Sciatic nerve (tissue), 2 donors: ENCODE data around the gene CNGB1. TPM values are rescaled to one million over a fixed set of nuclear protein-coding genes. Genes with fewer than 3 reads are reported as not detected.
"Not testable (repeated sequence)": the region's sequence is repeated elsewhere in the genome, so short reads cannot be mapped to it uniquely, and the experiment has no call there.

Source experiments
- ATAC-seq: fragments of 200-7000 bp; cut with Tn5 transposase; one replicate; pipeline ENCODE4 v1.9.1; 2020; ENCODE audit warnings: mild to moderate bottlenecking, moderate library complexity
- DNase-seq: peaks from one replicate; pipeline ENCODE4 v3.0.0-alpha.2; 2020; ENCODE audit warnings: low spot score
- intact Hi-C: fragments of 100-400 bp; cut with DNase I; formaldehyde crosslinking; loops from one replicate; pipeline ENCODE4 v1.14.2; 2022
- total RNA-seq: library from RNA; stranded (reverse); fragmentation: NEBNext Ultra II Directional; extraction: Animal tissue kit (Norgen Biotek cat#: 25700); gene quantifications from one replicate; pipeline ENCODE4 v1.2.1, GENCODE V29; 2021
- donor health status: DM: no; HTN: no; CAD: no.
- donor health status: DM: no; HTN: no; CAD: no.

The CNGB1 gene
- total RNA-seq, 1 donor from 2014 or later: not detected

GRCh38 chr16:57918994-57919393 lies 51.9 kb downstream of the CNGB1 start:
- DNase-seq (no peak), ATAC-seq (no peak)
- intact Hi-C loops: no loop called here

- intact Hi-C loops: no loop called here
- DNase-seq (no peak), ATAC-seq (no peak)
These were observed 52.5 kb downstream of the CNGB1 start for GRCh38 chr16:57918444-57918843.

DNA sequence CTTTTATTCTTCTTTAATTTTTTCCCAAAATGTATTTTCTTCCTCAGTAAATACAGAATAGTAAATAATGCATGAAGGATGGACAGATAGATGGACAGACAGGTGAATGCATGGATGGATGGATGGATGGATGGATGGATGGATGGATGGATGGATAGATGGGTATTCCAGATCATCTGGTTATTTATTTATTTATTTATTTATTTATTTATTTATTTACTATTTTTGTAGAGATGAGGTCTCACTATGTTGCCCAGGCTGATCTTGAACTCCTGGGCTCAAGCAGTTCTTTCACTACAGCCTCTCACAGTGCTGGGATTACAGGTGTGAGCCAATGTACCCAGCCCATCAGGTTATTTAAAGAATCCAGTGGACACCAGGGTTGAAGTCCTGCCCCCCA lies 53.0 kb downstream of the CNGB1 start:
- DNase-seq, intact Hi-C loops, ATAC-seq: not testable (repeated sequence)

DNA sequence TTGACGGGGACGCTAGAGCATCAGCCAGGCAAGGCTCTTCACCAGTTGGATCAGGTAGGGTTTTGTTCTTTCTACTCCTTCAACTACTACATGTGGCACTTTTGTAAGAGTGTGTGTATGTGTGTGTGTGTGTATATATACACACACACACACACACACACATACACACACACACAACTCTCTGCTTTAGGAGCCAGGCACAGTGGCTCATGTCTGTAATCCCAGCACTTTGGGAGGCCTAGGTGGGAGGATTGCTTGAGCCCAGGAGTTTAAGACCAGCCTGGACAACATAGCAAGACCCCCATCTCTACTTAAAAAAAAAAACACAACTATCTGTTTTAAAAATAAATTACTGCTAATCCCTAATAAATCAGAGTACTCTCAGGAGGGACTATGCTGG lies 53.4 kb downstream of the CNGB1 start:
- ATAC-seq, intact Hi-C loops, DNase-seq: not testable (repeated sequence)

- ATAC-seq: no peak
- DNase-seq: no peak
- intact Hi-C loops: no loop called here
These were observed 54.0 kb downstream of the CNGB1 start for GRCh38 chr16:57916735-57917438.

- ATAC-seq: no peak
- intact Hi-C loops: no loop called here
- no peak for DNase-seq
These were observed 55.0 kb downstream of the CNGB1 start for GRCh38 chr16:57915811-57916488.

GRCh38 chr16:57915267-57915666 lies 55.7 kb downstream of the CNGB1 start:
- intact Hi-C loops: no loop called here
- no peak for ATAC-seq
- DNase-seq: no peak

GRCh38 chr16:57914244-57915173 lies 56.4 kb downstream of the CNGB1 start:
- ATAC-seq (no peak), DNase-seq (no peak)
- intact Hi-C loops: no loop called here

- intact Hi-C loops: no loop called here
- DNase-seq: no peak
- ATAC-seq: no peak
These were observed 58.2 kb downstream of the CNGB1 start for GRCh38 chr16:57912529-57913260.

GRCh38 chr16:57911743-57912142 lies 59.2 kb downstream of the CNGB1 start:
- ATAC-seq (no peak), DNase-seq (no peak)
- intact Hi-C loops: no loop called here

GRCh38 chr16:57910696-57911095 lies 60.2 kb downstream of the CNGB1 start:
- no peak for ATAC-seq
- no peak for DNase-seq
- intact Hi-C loops: no loop called here

GRCh38 chr16:57908409-57908987 lies 62.4 kb downstream of the CNGB1 start:
- intact Hi-C loops: loop anchor here (5.0 kb wide), 1 partner anchor 94 kb away; the partner anchor contains the start of genes USB1 and ZNF319
- DNase-seq: no peak
- no peak for ATAC-seq

- DNase-seq: no peak
- intact Hi-C loops: loop anchor here (5.0 kb wide), 1 partner anchor 96 kb away; the partner anchor contains the start of genes USB1 and ZNF319
- ATAC-seq: peak; percentile 52
These were observed 64.3 kb downstream of the CNGB1 start for GRCh38 chr16:57906382-57907316.

GRCh38 chr16:57904101-57904500 lies 66.8 kb downstream of the CNGB1 start:
- intact Hi-C loops: loop anchor here (5.0 kb wide), 1 partner anchor 88 kb away; no protein-coding TSS in a partner anchor
- ATAC-seq (no peak), DNase-seq (no peak)

DNA sequence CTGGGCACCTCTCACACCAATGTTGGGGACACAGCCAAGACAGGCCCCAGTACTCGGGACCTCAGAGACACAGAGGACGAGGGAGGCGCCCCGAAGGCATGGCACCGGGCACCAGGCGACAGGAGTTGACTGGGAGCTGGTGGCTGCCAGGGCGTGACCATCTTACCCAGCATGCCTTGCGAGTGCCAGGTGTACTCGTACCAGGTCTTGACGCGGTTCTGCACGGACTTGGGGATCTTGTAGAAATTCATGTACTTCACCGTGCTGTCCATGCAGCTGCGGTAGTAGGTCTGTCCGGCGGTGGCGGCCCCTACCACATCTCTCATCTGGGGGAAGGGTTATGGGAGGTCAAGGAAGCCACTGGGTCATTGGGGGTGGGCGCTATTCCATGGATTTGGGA lies 67.3 kb downstream of the CNGB1 start:
- ATAC-seq (no peak), DNase-seq (no peak)
- intact Hi-C loops: loop anchor here (5.0 kb wide), 1 partner anchor 89 kb away; no protein-coding TSS in a partner anchor

- DNase-seq (no peak), ATAC-seq (no peak)
- intact Hi-C loops: loop anchor here (5.0 kb wide), 1 partner anchor 91 kb away; no protein-coding TSS in a partner anchor
These were observed 69.4 kb downstream of the CNGB1 start for GRCh38 chr16:57901480-57902069.
